GM10847 (cell line): ENCODE results near the gene PHB1.
A peak's percentile ranks its signal among the peaks of the same experiment; 100 is the strongest.

Source experiments
- POLR2A ChIP-seq: IDR thresholded peaks from 2 replicates; pipeline ENCODE4 v1.6.1; 2011; ENCODE audit not compliant: insufficient read length; ENCODE audit errors: extremely low read depth

Gene PHB1

DNA sequence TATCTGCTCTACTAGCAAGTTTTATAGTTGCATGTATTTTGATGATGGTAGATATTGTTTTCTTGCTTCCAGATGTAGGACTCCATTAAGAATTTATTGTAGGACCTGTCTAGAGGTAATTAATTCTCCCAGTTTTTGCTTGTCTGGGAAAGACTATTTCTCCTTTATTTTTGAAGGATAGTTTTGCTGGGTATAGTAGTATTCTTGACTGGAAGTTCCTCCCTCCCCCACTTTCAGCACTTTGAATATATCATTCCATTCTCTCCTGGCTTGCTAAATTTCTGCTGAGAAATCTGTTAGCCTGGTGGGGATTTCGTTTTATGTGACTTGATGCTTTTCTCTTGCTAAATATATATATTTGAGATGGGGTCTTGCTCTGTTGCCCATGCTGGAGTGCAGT, 8.0 kb upstream of the PHB1 start:
- TF ChIP-seq POLR2A = no peak

DNA sequence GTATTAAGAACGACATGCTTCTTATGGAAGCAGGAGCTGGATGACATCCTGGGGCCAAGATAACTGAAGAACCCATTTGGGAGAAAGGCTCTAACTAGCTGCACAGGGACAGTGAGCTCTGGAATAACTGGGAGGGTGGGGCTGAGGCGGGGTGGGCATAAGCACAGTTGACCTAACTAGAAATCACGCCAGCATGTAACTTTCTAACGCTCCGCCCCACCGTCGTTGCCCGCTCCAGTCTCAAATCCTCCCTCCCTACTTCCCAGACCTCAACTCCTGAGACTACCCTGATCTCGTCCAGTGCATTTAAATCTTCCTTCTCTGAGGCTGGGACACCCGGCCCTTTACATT, 436 bp downstream of the PHB1 start:
- no peak for TF ChIP-seq POLR2A

DNA sequence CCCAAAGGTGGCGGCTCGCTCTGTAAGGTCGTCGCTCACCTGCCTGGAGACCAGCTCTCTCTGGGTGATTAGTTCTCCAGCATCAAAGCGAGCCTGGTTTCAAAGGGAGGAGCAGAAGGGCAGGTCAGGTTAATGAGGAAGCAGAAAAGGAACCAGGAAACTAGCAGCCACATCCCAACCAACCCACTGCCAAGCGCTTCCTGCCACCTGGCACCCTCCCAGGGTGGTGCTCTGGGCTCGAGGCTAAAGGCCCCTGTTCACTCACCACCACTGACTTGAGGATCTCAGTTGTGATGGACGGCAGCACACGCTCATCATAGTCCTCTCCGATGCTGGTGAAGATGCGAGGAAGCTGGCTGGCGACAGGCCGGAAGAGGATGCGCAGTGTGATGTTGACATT, 5.6 kb downstream of the PHB1 start:
- TF ChIP-seq POLR2A = no peak

DNA sequence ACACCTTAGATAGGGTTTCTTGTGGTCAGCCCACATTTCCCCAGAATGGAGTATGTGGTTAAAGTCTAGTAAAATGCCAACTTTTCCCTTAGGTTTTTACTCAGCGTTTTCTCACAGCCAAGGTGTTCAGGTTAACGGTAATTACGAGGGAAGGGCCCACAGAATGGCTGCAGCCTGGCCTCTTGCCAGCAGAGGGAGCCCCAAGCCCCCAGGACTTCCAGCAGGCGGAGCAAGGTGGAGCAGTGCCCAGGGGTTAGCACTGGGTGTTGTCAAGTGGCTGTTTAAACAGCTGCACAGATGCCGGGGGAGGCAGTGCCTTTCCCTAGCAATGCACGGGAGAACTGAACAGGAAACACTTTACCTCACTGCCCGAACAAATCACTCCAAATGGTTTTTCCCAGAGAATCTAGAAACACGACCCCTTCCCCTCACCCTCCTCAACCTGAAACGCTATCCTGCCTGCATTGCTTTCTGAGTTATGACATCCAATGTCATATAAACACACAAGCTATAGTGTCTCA, 6.6 kb downstream of the PHB1 start:
- no peak for TF ChIP-seq POLR2A

DNA sequence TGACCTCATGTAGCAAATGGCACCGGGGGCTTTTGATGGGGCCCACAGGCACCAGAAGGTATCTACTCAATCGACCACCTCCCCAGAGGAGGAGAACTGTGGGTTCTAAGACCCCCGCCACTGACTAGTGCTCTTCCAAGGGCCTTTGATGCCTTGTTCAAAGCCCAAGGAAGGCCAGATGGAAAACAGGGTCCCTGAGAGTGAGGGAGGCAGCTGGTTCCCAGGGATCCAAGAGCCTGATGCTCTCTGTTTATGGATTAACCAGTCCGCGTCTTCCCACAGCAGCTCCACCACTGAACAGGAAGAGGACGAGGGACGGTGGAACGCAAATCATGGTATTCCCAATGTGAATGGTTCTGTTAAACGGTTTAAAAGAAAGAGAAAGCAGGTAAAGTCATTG, 7.6 kb downstream of the PHB1 start:
- TF ChIP-seq POLR2A = no peak

DNA sequence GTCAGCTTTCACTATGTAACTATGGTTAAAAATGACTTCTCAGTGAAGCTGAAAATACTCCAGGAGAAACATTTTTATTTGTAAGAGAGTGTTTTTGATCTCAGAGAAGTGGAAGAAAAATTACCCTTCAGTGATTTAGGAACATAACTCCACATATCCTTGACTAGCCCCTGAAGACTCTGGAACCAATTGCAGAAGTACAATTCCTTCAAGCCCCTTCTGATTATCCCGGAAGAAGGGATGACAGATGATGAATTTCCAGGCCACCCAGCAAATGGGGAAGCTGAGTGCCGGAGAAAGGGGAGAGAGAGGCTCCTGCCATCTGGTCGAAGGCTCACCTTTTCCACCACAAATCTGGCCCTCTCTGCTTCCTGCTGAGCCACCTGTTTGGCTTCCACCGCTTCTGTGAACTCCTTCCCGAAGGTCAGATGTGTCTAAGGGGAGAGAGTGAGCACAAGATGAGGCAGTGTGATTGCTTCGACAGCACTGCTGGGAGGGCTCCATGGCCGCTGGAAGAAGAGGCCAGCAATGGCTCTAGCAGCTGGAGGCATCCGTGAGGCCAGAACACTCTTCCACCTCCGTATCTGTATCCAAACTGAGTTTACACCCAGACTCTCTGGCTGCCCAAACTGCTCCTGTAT, 8.1 kb downstream of the PHB1 start:
- TF ChIP-seq POLR2A = no peak

DNA sequence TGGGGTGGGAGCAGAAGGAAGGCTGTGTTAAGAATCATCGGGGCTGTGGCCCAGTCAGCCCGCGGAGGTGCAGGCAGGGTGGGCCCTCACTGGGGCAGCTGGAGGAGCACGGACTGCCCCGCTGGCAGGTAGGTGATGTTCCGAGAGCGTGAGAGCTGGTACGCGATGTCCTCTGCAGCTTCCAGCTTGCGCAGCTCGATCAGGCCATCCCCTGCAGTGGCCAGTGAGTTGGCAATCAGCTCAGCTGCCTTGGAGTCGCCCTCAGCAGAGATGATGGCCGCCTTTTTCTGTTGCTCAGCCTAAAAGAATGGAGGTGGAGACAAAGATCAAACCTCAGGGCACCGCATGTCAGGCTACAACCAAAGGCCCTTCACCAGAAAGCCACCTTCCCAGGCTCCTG, 9.8 kb downstream of the PHB1 start:
- TF ChIP-seq POLR2A = no peak

DNA sequence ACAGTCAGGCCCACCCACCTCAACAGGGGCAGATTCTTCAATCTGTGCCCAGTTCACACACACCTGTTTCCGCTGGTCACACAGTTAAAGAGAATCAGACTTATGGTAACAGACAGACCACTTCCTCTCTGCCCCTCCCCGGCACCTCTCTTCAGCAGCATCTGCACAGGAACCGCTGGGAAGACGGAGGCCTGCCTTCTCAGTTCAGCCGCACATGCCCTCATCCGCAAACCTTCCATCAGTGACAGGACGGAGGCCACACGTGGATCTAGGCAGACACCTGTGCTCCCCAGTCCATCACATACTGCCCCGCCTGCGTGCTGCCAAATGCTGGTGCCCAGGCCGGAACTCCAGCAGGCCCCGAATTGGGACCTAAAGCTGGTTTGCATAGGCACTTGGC, 10.3 kb downstream of the PHB1 start:
- TF ChIP-seq POLR2A = no peak

DNA sequence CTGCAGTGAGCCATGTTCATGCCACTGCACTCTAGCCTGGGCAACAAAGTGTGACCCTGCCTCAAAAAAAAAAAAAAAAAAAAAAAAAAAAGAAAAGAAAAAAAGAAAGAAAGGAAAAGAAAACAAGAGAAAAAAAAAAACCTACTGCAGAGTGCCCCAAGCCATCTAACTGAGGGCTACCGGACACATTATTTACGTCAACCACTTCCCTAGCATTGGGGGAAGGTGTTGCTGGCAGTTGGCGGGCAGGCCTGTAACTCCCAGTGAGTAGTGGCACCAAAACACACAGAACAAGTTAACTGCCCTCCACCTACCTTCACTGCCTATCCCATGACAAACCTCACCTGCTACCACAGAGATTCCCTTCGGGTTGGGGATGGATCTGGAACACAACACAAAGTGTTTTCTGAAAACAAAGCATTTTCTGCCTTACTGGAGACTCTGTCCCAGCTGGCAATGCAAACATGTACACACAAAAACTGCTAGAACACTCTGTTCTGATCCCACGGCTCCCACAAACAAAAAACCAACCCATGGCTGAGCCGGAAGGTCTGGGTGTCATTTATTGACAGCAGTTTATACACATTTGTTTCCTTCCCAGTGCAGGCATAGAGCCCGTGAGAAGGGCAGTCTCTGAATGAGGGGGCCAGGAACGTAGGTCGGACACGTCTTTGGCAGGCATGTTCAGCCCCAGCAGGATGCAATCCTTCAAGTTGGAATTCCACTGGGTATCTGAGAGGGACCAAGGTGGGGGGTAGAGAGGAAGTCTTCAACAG, 11.0 kb downstream of the PHB1 start:
- TF ChIP-seq POLR2A = no peak

DNA sequence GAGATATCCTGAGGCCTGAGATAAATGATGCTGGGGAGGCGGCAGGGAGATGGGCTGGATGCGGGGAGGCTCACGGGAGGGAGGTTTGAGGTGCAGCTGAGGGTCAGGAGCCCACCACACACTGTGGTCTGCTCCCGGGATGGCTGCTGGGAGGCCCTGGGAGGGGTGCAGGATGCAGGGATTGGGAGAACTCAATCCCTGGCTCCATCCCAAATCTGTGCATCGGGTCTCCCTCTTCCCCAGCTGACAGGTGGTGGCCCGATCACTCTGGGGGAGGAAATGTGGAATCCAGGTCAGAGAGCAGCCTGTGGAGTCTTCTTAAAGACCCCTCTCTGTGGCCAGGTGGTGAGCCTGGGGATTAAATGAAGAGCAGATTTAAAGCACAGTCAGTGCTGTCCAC, 12.0 kb downstream of the PHB1 start:
- no peak for TF ChIP-seq POLR2A

DNA sequence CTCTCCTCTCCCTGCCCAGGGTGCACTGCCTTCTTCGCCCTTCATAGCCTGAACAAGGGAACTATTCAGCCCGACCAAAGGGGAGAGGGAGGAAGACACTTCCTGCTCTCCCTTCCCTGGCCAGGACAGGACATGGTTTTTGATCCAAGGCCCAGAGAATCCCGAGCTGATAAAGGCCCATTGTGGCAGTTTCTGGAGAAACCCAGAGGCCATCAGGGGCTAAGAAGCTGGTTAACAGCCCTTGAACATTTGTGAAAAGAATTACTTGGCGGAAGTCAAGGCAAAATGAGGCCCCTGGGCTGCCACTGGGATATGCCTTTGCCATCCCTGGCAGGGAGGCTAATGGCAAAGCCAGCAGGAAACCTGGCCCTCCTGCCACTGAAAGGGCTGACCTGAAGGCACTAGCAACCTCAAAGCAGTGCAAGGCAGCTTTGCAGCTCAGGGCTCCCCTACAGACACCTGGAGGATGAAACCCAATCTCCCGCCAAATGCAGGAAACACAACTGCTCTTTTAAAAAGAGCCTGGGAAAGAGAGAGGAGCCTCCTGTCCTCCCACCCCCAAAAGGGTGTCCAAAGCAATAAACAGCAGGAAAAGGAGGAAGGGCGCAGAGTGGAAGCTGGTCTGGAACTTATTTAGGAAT, 12.6 kb downstream of the PHB1 start:
- TF ChIP-seq POLR2A = no peak

DNA sequence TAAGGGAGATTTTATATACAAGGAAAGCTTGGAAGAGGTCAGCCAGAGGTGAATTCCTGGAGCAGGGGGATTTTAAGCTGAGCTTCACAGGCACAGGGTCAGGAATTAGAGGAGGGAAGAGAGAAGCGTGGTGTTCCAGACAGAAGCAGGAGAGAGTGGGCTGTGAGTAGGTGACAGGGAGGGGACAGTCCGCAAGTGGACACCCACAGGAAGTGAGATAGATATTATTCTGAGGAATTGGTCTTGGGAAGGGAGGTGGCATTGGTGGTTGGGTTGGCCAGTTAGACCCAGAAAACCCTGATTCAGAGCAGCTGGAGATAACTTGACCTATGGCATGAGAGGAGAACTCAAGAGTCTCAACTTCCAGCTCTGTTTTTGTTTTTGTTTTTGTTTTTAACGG, 14.7 kb downstream of the PHB1 start:
- TF ChIP-seq POLR2A = no peak

DNA sequence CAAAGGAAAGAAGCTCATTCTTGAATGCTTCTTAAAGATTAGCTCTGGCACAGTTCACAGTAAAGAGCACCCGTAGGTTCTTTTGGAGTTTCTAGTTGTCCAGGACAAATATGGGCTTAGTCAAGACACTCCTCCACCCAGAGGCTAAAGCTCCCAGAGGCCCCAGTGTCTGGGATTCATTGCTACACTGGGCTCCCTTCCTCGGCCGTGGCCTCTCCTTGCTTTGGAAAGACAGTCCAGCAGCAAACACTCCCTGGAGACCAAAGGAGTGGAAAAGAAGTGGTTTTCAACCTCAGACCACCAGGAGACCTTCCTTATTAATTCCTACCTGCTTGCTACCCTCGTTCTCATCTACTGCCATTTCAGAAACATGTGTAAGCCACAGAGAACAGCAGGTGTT, 17.1 kb downstream of the PHB1 start:
- TF ChIP-seq POLR2A = no peak

DNA sequence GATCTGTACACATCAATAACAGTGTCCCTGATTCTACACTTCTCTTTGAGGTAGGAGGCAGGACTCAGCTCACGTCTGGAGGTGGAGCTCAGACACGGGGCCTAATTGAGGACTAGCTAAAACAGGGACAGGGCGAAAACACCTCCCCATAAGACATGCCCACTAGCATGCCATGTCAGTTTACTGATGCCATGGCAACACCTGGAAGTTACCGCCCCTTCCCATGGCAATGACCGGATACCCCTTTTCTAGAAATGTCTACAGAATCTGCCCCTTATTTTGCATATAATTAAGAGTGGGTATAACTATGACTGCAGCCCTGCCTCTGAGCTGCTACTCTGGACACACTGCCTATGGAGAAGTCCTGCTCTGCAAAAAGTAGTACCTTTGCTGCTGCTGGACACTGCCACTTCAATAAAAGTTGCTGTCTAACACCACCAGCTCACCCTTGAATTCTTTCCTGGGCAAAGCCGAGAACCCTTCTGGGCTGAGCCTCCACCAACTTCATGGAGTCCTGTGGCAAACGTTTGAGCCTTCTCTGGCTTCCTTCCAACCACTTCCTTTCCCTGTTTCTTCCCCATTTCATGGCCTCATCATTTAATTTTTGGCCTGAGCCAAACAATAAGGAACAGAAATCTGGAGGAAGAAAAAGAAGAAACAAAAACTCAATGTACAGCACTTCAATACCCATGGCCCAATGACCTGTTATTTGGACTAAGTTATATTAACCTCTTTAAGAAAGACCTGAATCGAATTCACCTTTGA, 21.0 kb downstream of the PHB1 start:
- no peak for TF ChIP-seq POLR2A

DNA sequence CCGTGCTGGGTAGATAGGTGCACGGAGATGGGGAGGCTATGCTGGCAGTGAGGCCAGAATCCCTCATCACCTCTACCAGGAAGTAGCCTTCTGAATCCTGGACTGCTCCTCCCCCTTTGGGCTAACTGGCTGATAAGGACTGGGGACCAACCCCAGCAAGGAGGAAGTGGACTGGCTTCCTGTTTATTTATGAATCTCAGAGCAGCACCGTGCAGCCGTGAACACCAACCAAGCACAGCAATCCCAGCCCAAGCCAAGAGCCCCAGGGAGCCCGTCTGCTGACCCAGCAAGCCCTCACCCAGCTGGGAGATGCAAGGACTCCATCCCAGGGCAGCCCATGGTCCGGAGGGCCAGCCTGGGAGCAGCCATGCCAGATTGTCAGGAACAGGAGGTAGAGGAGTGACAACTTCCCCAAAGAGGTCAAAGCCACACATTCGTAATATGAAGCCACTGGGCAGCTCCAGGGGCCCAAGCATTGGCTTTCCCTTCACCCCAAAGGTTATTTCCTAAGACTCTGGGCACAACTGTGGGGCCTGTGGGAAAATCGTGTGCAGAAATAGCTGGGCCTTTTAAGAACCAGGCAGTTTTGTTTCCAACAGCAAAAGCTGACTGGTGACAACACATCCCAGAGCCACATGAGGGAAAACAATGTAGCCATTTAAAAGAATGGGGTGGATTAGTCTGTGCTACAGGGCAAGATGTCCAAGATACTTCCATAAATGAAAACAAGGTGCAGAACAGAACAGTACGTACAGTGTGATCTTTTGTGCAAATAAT, 23.9 kb downstream of the PHB1 start:
- TF ChIP-seq POLR2A = peak; percentile 16
